ENCODE results near the gene TNS3. TPM values are rescaled to one million over a fixed set of nuclear protein-coding genes. Genes with fewer than 3 reads are reported as not detected.

TNS3 gene
- total and polyA plus RNA-seq, 2 experiments from 2014 or later, result 2.7 to 5.7 TPM

GRCh38 chr7:47226696-47227095 lies 355.2 kb downstream of the TNS3 start:
- no peak overlapping the region for H3K27ac ChIP-seq

GRCh38 chr7:47225387-47226131 lies 356.4 kb downstream of the TNS3 start:
- Histone ChIP-seq H3K27ac (no peak overlapping the region), H3K4me1 (ENCODE audit: low read depth) (no peaks in the 10 kb centered on the region), H3K36me3 (no peaks in the 10 kb centered on the region), H3K9me3 (ENCODE audit: low read depth) (no peaks in the 10 kb centered on the region), H3K4me3 (no peak overlapping the region), H3K27me3 (no peaks in the 10 kb centered on the region)
- no peak for TF ChIP-seq CTCF (IDR thresholded peaks at IDR 0.05; ENCODE audit: low read depth, low read length)
- peak in 1 of 2 donors; percentile 33 for DNase-seq (ENCODE audit: low read depth in 1 of 2, low spot score in 1 of 2)

More at GRCh38 chr7:47226696-47227095, 355.2 kb downstream of the TNS3 start:
- no peaks in the 10 kb centered on the region for H3K9me3 ChIP-seq (ENCODE audit: low read depth)
- H3K36me3 ChIP-seq, result no peaks in the 10 kb centered on the region
- H3K4me1 ChIP-seq (ENCODE audit: low read depth), result no peaks in the 10 kb centered on the region
- H3K27me3 ChIP-seq, result no peaks in the 10 kb centered on the region
- no peak overlapping the region for H3K4me3 ChIP-seq
- TF ChIP-seq CTCF (IDR thresholded peaks at IDR 0.05; ENCODE audit: low read depth, low read length), result no peak
- no peak for DNase-seq (ENCODE audit: low read depth in 1 of 2, low spot score in 1 of 2)

Measured in cardiac muscle cell (in vitro differentiated cells and primary cell).